NCI-H748 (cell line): ENCODE data around the gene PKM.
"Not testable (repeated sequence)": the region's sequence is repeated elsewhere in the genome, so short reads cannot be mapped to it uniquely, and the experiment has no call there.

Experiments
- DNase-seq: peaks from one replicate; lab custom pipeline; 2025; ENCODE audit not compliant: unreplicated experiment; lab: John Stamatoyannopoulos, UW

The PKM gene

DNA sequence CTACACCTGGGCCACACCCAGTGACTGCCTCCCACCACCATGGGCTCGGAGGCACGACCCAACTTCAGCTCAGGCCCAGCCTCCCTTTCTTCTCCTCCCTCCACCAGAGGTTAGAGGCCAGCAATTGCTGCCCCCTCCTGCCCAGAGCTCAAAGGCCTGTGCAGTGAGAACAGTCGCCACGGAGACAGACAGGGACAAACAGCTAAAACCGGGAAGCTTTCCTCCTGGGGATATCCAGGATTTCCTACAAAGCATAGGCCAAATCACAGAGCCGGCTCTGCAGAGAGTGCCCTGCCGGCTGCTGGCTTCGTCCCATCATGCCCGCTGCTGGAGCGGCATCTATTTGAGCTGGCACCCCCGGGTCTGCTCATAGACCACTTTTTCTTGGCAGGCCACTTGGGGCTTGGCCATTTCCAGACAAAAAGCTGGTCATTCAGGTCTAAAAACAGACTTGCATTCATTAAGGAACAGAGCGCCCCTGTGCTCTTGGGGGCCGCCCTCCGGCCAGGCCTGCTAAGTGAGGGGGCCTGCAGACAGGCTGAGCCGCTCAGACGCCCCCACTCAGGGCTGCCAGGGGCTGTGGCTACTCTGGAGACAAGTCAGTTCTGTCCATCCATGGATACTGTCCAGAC, 50.9 kb downstream of the PKM start:
- peak; percentile 7 for DNase-seq

DNA sequence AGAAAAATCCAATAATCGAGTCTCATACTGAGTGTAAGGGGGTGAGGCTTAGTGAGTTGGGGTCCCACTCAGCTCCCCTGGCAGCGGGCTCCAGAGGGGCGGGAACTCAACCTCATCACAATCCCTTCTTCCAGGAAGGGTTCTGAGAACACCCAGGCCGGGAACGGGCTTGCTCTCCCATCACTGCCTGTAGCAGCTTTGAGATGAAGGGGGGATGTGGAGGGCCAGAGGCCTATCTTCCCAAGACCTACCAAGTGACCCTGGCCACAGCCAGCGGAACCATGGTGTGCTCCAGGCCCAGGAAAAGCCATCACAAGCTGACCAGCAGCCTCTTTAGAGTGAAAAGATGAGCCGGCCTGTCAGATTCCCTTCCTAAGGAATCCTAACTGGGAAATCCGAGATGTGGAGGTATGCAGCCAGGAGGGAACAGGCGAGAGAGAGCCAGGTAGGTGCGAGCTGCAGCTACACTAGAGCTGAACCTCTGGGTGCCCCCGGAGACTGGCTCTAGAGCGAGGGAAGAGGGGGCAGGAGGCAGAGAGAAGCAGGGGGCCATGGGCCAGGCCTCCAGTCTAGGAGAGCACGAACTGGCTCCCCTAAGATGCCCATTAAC, 51.9 kb downstream of the PKM start:
- DNase-seq, result no peak

DNA sequence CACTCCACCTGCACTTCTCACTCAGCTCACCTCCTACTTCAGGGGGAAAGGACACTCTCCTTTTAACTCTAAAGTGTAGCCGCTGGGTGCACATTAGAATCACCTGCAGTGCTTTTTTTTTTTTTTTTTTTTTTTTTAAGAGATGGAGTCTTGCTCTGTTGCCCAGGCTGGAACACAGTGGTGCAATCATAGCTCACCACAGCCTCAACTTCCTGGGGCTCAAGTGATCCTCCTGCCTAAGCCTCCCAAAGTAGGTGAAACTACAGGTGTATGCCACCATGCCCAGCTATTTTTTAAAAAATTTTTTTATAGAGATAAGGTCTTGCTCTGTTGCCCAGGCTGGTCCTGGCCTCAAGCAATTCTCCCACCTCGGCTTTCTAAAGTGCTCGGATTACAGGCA, 54.2 kb downstream of the PKM start:
- no peak for DNase-seq

DNA sequence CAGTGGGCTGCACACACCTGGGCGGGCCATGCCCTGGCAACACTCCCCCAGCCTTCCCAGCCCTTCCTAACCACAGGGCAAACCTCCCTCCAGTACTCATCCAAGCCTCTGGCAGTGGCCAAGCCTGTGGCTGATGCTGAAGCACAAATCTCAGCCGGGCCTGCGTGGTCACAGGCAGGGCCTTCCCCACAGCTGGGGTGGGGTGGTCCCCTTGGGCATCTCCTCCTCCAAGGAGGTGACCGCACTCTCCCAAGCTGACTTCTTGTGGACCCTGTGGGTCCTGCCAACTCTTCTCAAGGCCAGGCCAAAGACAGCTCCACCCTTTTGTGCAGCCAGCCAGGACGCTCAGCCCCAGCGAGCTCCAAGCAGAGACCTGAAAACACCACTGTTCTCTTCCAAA, 54.8 kb downstream of the PKM start:
- DNase-seq, result no peak

DNA sequence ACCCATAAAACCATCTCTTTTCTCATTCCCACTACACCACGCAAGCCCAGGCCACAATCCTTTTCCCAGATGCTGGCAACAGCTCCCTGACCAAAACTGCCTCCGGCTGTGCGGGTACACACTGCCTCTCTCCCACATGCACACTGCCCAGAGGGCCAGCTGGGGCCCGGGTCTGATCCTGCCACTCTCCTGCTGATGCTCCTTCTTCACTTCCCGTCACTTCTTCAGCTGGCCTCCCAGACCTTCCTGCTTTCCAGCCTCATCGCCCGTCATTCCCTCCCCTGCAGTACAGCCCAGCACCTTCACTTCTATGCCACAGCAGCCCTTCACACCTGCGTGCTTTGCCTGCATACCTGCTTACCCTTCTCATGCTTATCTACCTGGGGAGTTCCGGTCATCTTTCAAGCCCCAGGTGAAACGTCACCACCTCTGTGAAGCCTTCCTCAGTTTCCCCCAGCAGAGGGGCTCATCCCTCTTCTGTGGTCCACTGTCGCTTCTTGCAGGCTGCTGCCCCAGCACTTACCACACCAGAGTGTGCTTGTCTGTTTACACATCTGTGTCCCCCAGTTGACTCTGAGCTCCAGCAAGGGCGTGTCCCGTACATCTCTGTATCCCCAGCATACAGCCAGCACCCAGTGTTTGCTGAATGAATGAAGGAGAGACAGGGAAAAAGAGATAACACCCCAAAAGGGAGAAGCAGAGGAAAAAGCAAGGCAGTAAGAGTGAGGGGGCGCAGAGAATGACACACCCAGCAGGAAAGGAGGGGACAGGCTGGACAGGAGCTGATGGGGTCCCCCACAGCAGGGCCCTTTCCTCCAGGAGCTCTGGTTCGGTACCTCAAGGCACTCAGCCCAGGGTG, 55.6 kb downstream of the PKM start:
- DNase-seq, result no peak

DNA sequence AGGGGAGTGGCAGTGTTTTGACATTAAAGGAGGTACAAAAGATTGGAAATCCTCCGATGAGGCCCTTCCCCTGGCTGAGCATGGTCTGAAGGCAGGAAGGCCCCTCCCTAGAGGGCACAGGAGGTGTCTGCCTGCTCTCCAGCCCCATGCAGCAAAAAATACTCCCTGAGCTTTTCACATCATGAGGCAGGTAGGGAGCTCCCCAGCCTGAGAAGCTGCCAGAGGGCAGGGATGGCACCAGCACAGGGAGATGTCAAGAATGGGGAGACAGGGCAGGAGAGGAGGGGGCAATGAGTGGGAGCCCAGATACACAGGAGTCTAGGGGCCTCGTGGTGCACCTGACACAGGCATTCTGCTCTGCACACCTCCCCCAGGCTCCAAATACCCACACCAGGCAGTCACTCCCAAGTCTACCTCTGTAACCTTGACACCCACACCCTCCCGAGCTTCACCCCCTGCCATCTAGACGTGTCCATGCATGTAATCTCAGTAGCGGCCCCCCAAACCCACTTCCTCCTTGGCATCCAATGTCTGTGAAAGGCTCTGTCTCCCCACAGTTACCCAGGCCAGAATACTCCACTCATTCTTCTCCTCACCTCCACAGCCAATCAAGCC, 56.3 kb downstream of the PKM start:
- DNase-seq, result no peak

DNA sequence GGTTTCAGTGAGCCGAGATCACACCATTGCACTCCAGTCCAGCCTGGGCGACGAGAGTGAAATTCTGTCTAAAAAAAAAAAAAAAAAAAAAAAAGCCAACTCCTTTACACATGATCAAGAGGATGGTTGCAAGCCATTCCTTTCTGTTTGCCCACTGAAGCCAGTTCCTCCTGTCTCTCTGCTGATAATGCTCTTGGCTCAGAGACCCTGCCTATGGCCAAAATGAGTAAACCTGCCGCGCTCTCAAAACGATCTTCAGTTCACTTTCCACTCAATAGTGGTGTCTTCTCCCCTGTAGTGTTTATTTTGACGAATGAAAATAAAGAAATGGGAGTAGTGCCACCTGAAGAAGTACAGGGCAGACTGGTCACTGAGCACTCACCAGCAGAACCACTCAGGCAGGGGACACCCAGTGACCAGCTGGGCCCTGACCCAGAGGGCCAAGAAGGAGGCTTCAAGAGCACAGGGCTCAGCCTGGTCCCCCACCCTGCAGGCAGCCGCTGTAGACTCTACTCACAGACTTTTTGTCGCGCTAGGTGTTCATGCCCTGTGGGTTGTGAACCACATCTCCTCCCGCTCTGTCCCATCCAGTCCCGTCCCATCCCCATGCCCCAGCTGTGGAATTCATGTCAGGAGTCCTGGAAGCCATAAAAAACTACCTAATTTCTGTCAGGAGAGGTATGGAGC, 57.0 kb downstream of the PKM start:
- DNase-seq, result no peak

DNA sequence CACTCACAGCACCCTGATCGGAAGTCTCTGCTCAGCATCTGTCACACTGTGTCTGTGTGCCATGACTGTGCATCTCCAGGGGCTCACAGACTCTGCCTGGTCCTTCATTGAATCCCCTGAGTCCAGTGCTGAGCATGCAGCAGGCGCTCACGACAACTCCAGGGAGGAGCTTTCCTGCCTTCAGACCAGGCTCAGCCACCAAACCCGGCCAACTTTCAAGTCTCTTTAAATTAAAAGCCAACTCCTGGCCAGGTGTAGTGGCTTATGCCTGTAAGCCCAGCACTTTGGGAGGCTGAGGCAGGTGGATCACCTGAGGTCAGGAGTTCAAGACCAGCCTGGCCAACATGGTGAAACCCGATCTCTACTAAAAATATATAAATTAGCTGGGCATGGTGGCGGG, 57.6 kb downstream of the PKM start:
- DNase-seq, result no peak

DNA sequence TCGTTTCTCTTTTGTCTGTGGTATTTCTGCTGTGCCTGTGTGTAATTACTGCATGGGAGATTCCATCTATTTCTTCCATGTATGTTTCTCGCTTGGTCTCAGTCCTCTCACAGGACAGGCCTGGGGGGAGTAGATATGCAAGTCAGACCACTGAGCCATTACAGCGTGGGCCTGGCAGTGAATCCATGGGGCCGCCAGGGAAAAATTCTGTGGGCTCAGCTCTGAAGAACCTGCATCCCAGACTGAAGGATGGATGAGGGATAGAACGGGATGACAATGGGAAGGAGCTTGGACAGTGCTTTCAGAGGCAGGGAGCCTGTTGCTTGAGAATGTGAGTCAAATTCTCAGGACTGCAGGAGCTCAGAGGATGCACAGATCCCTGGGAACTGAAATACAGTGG, 58.2 kb downstream of the PKM start:
- no peak for DNase-seq

DNA sequence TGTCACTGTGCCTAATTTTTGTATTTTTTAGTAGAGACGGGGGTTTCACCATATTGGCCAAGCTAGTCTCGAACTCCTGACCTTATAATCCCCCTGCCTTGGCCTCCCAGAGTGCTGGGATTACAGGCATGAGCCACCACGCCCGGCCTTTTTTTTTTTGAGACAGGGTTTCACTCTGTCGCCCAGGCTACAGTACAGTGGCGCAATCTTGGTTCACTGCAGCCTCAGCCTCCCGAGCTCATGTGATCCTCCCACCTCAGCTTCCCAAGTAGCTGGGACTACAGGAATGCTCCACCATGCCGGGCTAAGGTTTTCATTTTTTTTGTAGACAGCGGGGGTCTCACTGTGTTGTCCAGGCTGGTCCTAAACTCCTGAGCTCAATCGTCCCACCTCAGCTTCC, 59.0 kb downstream of the PKM start:
- not testable (repeated sequence) for DNase-seq

DNA sequence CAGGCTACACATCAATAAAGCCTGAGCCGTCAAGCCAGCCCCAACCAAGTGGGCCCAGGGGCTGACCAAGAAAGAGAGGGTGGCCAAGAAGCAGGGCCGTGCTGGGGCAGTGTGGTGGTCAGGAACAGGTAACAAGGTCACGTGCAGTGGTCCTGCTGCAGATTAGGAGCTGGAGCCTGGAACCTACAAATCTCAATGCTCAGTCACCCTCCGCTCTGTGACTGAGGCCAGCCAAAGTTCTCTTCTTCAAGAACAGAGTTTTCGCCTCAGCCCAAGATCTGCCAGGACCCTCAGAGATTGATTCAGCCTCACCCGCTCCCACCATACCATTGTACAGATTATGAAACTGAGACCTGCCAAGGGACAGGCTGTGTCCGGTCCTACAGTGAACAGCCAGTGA, 60.3 kb downstream of the PKM start:
- DNase-seq, result no peak

DNA sequence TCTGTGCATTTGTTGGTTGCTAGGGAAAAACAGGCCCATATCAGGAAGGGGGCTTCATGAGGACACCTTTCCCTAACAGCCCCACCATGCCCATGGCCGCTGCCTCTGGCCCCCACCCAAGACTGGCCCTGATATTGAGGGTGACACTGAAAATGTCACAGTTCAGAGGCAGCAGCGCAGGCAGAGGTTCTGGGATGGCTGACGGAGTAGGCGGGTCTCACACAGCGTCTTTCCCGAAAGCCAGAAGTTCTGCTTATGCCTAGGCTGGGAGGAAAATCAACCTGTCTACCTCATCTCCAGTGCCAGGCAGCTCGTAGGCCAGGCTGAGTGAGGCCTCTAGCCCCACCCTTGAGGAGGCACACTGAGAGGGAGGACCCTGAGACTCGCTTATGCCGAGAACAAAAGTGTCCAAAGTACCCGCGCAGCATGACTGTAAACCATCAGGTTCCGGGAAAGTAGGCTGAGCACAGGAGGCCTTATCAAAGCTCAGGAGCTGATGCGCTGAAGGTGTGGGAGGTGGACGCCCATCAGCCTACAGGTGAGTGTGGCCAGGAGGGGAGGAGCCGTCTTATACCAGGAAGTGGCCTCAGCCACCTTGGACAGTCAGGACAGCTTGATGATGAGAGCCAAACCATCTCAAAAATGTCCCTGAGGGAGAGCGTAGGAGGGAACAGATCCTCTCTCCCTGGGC, 60.9 kb downstream of the PKM start:
- no peak for DNase-seq

DNA sequence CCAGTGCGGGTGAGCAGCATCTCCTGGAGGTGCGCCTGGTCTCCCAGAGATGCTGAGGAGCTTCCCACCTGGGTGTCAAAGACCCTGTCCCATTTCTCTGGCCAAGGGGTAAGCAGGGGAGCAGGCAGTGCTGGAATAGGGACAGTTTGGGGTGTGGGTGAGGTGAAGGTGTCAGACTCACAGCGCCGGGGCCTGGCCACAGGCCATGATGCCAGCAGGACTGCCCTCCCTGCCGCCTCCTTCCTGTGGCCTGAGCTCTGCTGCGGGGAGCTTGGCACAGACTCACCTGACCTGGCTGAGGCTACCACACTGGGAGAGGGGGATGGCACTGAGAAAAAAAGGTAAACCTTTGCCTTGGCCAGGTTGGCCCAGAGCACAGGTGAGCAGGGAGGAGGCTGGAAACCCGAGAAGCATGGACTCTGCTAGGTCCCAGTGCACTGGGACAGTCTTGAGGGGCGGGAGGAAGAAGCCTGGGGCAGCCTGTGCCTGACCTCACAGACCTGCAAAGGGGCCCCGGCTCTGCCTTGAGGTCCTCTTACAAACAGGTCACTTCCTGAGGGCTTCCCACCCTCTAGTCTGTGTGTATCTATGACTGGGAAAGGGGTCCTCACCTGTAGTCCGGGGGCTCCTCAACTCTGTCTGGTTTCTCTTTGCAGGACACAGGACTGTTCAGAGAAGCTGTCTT, 61.6 kb downstream of the PKM start:
- no peak for DNase-seq

DNA sequence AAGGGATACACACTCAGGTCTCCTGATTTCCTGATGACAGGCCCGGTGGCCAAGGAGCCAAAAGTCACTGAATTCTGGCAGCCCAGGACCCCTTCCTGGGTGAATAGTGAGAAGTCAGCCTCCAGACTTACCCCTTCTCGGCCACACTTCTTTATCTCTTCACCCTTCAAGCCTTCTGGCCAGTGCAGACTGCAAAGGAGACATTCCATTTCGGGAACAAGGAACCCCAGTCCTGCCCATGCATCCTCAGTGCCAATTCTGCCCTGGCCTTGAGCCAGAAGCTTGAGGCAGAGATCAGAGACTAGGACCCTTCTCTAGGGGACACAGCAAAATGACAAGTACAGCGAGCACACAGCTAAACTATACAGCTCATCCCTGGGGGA, 62.2 kb downstream of the PKM start:
- no peak for DNase-seq

DNA sequence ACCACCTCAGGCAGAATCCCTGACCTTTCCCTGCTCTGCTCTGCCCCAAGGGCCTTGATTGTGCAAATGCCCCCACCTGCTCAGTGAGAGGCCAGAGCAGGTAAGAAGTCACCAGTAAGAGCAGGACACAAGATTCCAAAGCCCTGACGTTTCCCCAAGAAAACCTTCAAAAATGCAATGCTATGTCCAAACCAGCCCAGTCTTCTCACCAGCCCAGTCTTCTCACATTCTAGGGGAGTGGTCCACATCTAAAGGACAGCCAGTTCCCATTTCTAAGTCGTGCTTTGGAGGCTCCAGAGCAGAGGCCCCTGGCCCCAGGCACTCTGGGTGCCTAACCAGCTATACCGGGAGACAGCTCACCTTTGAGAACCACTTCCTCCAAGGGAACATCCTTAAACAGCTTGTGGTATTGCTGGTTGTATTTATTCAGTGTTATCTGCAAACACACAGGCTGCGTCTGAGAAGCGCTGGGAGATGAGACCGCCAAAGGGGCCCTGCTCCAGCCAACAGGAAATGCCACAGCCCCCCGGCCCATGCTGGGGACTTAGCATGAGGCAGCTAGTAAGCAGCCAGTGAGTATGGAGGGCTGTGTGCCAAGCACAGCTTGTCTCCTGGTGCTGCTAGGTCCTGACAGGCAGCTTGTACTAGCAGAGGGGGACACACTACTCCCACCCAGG, 62.7 kb downstream of the PKM start:
- peak; percentile 25 for DNase-seq

DNA sequence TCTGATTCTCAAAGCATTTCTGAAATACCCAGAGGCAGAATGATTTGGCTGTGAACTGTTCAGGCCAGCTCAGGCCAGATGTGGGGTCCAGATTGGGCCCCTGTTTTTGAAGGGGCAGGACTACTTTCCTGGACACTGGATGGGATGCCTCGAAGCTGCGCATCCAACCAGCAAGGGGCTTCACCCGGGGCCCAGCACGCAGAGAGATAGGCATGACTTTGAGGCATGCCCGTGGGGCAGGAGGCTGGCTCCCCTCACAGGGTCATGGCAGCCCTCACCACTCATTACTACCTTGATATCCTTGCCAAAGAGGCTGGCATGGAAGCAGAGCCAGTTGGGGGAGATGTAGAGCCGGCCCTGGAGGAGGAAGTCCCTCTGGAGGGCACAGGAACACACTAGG, 63.5 kb downstream of the PKM start:
- no peak for DNase-seq

DNA sequence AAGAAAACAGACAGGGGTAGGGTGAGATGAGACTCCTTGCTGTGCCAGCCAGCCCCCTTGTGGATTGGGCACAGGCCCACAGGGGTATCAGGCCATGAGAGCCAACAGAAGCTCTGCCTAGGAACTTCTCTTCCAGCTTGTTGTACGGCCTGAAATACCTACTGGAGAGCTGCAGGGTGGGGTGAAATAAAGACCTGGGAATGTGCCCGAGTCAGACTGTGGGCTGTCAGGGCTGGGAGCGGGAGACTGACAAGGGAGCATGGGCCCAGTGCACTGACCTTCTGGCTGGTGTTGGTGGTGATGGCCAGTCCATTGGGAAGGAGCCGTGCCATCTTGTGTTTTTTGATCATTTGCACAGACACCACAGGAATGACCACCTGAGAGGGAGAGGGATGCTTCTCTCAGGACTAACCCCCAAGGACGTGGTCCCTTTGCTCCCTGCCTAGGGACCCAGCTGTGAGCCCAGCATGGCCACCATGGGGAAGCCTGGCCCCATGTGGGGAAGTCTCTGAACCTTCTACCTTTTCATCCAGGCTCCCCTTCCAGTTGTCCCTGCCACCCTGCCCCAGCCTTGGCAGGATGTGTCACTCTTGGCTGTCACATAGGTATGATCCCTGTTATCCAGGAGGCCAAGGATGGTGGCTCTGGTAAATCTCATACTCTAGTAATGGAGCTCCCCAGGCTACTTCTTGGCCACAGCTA, 64.1 kb downstream of the PKM start:
- no peak for DNase-seq

DNA sequence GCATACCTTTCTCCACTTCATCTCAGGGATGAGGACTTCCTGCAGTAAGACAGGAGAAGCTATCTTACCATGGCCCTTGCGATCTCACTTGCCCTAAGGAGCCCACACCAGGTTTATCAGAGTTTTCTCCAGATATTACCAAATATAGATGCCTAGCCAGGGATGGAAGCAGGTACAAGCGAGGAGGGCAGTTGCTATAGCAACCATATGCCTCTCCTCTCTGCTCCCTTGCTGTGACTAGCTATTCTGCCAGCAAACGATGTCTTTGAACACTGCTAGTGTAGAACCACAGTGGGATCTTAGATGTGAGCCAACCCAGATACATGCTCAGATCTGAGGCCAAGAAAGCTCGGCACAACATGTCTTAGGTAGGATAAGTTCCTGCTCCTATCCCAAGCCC, 67.3 kb downstream of the PKM start:
- peak; percentile 34 for DNase-seq

DNA sequence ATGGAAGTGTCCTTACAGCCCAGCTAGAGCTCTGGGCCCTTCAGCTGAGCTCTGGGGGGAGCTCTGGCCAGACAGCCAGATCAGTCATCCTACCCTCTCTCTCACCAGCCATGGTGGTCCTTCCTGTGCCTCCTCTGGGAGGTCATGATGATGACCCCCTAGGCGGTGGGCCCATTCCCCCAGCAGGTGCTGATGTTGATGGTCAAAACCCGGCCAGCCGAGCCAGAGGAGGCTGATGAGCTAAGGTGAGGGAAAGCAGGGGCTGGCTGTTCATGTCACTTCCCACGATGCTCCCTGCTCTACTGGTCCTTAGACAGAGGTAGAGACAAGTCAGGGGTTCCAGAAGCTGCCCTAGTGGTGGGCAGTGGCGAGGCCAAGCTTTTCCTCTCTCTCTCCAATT, 68.4 kb downstream of the PKM start:
- DNase-seq, result no peak
